Activated naive CD8-positive, alpha-beta T cell (primary cell): ENCODE measurements around the gene GHRHR.
A peak's percentile ranks its signal among the peaks of the same experiment; 100 is the strongest.

Source experiments
- H3K27ac Mint-ChIP-seq: one replicate; pipeline ENCODE4 v1.8.0; 2021; ENCODE audit warnings: mixed read lengths
- H3K27me3 Mint-ChIP-seq: one replicate; pipeline ENCODE4 v1.8.0; 2021; ENCODE audit warnings: mixed read lengths
- H3K36me3 Mint-ChIP-seq: one replicate; pipeline ENCODE4 v1.8.0; 2021; ENCODE audit warnings: mixed read lengths
- H3K4me1 Mint-ChIP-seq: one replicate; pipeline ENCODE4 v1.8.0; 2021; ENCODE audit warnings: low read depth, mixed read lengths
- H3K4me3 Mint-ChIP-seq: one replicate; pipeline ENCODE4 v1.8.0; 2021; ENCODE audit warnings: mild to moderate bottlenecking, mixed read lengths
- H3K9me3 Mint-ChIP-seq: one replicate; pipeline ENCODE4 v1.8.0; 2021; ENCODE audit warnings: low read depth, mixed read lengths

Gene GHRHR

GRCh38 chr7:30980751-30981150, 17.0 kb downstream of the GHRHR start:
- Mint-ChIP-seq H3K9me3 (no peaks in the 10 kb centered on the region), H3K27ac (no peak overlapping the region), H3K4me1 (peaks cover 7% of the 10 kb centered on the region), H3K36me3 (no peaks in the 10 kb centered on the region), H3K27me3 (peaks cover 22% of the 10 kb centered on the region), H3K4me3 (no peak overlapping the region)

- H3K36me3 Mint-ChIP-seq, result no peaks in the 10 kb centered on the region
- H3K4me3 Mint-ChIP-seq, result peak overlapping the region; percentile 63
- H3K4me1 Mint-ChIP-seq, result peaks cover 10% of the 10 kb centered on the region
- no peak overlapping the region for H3K27ac Mint-ChIP-seq
- H3K27me3 Mint-ChIP-seq, result peaks cover 26% of the 10 kb centered on the region
- H3K9me3 Mint-ChIP-seq, result no peaks in the 10 kb centered on the region
Measured at GRCh38 chr7:30983042-30983913, 19.5 kb downstream of the GHRHR start.

GRCh38 chr7:30983914-30984247, 20.1 kb downstream of the GHRHR start:
- Mint-ChIP-seq H3K4me3 (peak overlapping the region; percentile 63), H3K27me3 (peaks cover 26% of the 10 kb centered on the region)

GRCh38 chr7:30984359-30985107, 20.8 kb downstream of the GHRHR start:
- peaks cover 26% of the 10 kb centered on the region for H3K27me3 Mint-ChIP-seq
- H3K9me3 Mint-ChIP-seq, result no peaks in the 10 kb centered on the region
- no peaks in the 10 kb centered on the region for H3K36me3 Mint-ChIP-seq
- no peak overlapping the region for H3K4me3 Mint-ChIP-seq
- no peak overlapping the region for H3K27ac Mint-ChIP-seq
- H3K4me1 Mint-ChIP-seq, result peaks cover 10% of the 10 kb centered on the region

More at GRCh38 chr7:30983914-30984247, 20.1 kb downstream of the GHRHR start:
- H3K27ac Mint-ChIP-seq, result no peak overlapping the region
- no peaks in the 10 kb centered on the region for H3K36me3 Mint-ChIP-seq
- no peaks in the 10 kb centered on the region for H3K9me3 Mint-ChIP-seq
- H3K4me1 Mint-ChIP-seq, result peaks cover 10% of the 10 kb centered on the region

- no peak overlapping the region for H3K27ac Mint-ChIP-seq
- no peaks in the 10 kb centered on the region for H3K36me3 Mint-ChIP-seq
- H3K4me3 Mint-ChIP-seq, result no peak overlapping the region
- no peaks in the 10 kb centered on the region for H3K9me3 Mint-ChIP-seq
- H3K27me3 Mint-ChIP-seq, result peaks cover 20% of the 10 kb centered on the region
- peaks cover 10% of the 10 kb centered on the region for H3K4me1 Mint-ChIP-seq
Measured at GRCh38 chr7:30985756-30986155, 22.0 kb downstream of the GHRHR start.

GRCh38 chr7:30986331-30986730, 22.6 kb downstream of the GHRHR start:
- H3K4me1 Mint-ChIP-seq, result peaks cover 10% of the 10 kb centered on the region
- peaks cover 20% of the 10 kb centered on the region for H3K27me3 Mint-ChIP-seq
- H3K4me3 Mint-ChIP-seq, result no peak overlapping the region
- H3K9me3 Mint-ChIP-seq, result no peaks in the 10 kb centered on the region
- no peaks in the 10 kb centered on the region for H3K36me3 Mint-ChIP-seq
- no peak overlapping the region for H3K27ac Mint-ChIP-seq

GRCh38 chr7:30986738-30987137, 23.0 kb downstream of the GHRHR start:
- Mint-ChIP-seq H3K27me3 (peaks cover 20% of the 10 kb centered on the region), H3K36me3 (no peaks in the 10 kb centered on the region), H3K9me3 (no peaks in the 10 kb centered on the region), H3K4me3 (no peak overlapping the region), H3K4me1 (peaks cover 10% of the 10 kb centered on the region), H3K27ac (no peak overlapping the region)

GRCh38 chr7:30987178-30987577, 23.4 kb downstream of the GHRHR start:
- no peak overlapping the region for H3K27ac Mint-ChIP-seq
- peaks cover 20% of the 10 kb centered on the region for H3K27me3 Mint-ChIP-seq
- H3K4me3 Mint-ChIP-seq, result no peak overlapping the region
- H3K4me1 Mint-ChIP-seq, result peaks cover 10% of the 10 kb centered on the region
- no peaks in the 10 kb centered on the region for H3K9me3 Mint-ChIP-seq
- H3K36me3 Mint-ChIP-seq, result no peaks in the 10 kb centered on the region

- Mint-ChIP-seq H3K27me3 (peaks cover 19% of the 10 kb centered on the region), H3K9me3 (no peaks in the 10 kb centered on the region), H3K4me1 (peaks cover 10% of the 10 kb centered on the region), H3K4me3 (no peak overlapping the region), H3K27ac (no peak overlapping the region), H3K36me3 (no peaks in the 10 kb centered on the region)
Measured at GRCh38 chr7:30987936-30988335, 24.2 kb downstream of the GHRHR start.

GRCh38 chr7:30988351-30989005, 24.7 kb downstream of the GHRHR start:
- Mint-ChIP-seq H3K27me3 (peaks cover 14% of the 10 kb centered on the region), H3K36me3 (no peaks in the 10 kb centered on the region), H3K4me3 (no peak overlapping the region), H3K9me3 (no peaks in the 10 kb centered on the region), H3K27ac (no peak overlapping the region), H3K4me1 (peaks cover 10% of the 10 kb centered on the region)

GRCh38 chr7:30989008-30989823, 25.5 kb downstream of the GHRHR start:
- peaks cover 12% of the 10 kb centered on the region for H3K27me3 Mint-ChIP-seq
- no peak overlapping the region for H3K27ac Mint-ChIP-seq
- no peaks in the 10 kb centered on the region for H3K36me3 Mint-ChIP-seq
- H3K4me1 Mint-ChIP-seq, result peaks cover 4% of the 10 kb centered on the region
- no peaks in the 10 kb centered on the region for H3K9me3 Mint-ChIP-seq
- H3K4me3 Mint-ChIP-seq, result no peak overlapping the region

- Mint-ChIP-seq H3K4me1 (peaks cover 4% of the 10 kb centered on the region), H3K4me3 (no peak overlapping the region), H3K9me3 (no peaks in the 10 kb centered on the region)
Measured at GRCh38 chr7:30989824-30990672, 26.3 kb downstream of the GHRHR start.

GRCh38 chr7:30990673-30991170, 27.0 kb downstream of the GHRHR start:
- Mint-ChIP-seq H3K4me3 (no peak overlapping the region), H3K27me3 (peaks cover 8% of the 10 kb centered on the region), H3K27ac (no peak overlapping the region), H3K36me3 (no peaks in the 10 kb centered on the region), H3K9me3 (no peaks in the 10 kb centered on the region), H3K4me1 (peaks cover 4% of the 10 kb centered on the region)

More at GRCh38 chr7:30989824-30990672, 26.3 kb downstream of the GHRHR start:
- Mint-ChIP-seq H3K27ac (no peak overlapping the region), H3K27me3 (peaks cover 10% of the 10 kb centered on the region), H3K36me3 (no peaks in the 10 kb centered on the region)
